ENCODE measurements around the gene CEMIP2. TPM values are rescaled to one million over a fixed set of nuclear protein-coding genes. Genes with fewer than 3 reads are reported as not detected.

CEMIP2 gene
- total RNA-seq, 1 experiment from 2014 or later = 40.5 TPM

GRCh38 chr9:71663931-71664459 is 104.3 kb downstream of the CEMIP2 start (continued):
- no peak for TF ChIP-seq ERG (CRISPR knock-in tag; IDR thresholded peaks at IDR 0.05)
- no peak for TF ChIP-seq E2F5 (CRISPR knock-in tag; IDR thresholded peaks at IDR 0.05)
- no peak for TF ChIP-seq ATF2 (CRISPR knock-in tag; IDR thresholded peaks at IDR 0.05; ENCODE audit: borderline replicate concordance, low read depth)
- no peak for TF ChIP-seq AR (CRISPR knock-in tag; IDR thresholded peaks at IDR 0.05)
- no peak for TF ChIP-seq JUN (CRISPR knock-in tag; IDR thresholded peaks at IDR 0.05)

- Mint-ChIP-seq H3K27ac (peak overlapping the region; percentile 93), H3K4me3 (no peak overlapping the region), H3K36me3 (no peaks in the 10 kb centered on the region), H3K27me3 (ENCODE audit: low read depth) (no peaks in the 10 kb centered on the region), H3K9me3 (no peaks in the 10 kb centered on the region), H3K4me1 (peaks cover 34% of the 10 kb centered on the region)
- DNase-seq (ENCODE audit: low spot score) = no peak
- POLR2A ChIA-PET = no interaction called here
- TF ChIP-seq MXD4 (CRISPR knock-in tag; IDR thresholded peaks at IDR 0.05; ENCODE audit: borderline replicate concordance) (no peak), PRDM15 (CRISPR knock-in tag; IDR thresholded peaks at IDR 0.05) (peak; percentile 59)
- ATAC-seq = peak; percentile 74
- CTCF ChIA-PET = interaction anchor here (1.0 kb wide), 1 partner anchor 59 kb away, joined by 3 read pairs; no protein-coding TSS in a partner anchor
Measured at GRCh38 chr9:71663216-71663615, 105.1 kb downstream of the CEMIP2 start.

- H3K9me3 Mint-ChIP-seq = peaks cover 8% of the 10 kb centered on the region; the same call in 1 of the 2 replicates
- H3K27me3 Mint-ChIP-seq (ENCODE audit: low read depth) = no peaks in the 10 kb centered on the region
- POLR2A ChIA-PET = no interaction called here
- no peaks in the 10 kb centered on the region for H3K36me3 Mint-ChIP-seq
- CTCF ChIA-PET = interaction anchor here (1.0 kb wide), 1 partner anchor 58 kb away, joined by 3 read pairs; no protein-coding TSS in a partner anchor
- DNase-seq (ENCODE audit: low spot score) (no peak), ATAC-seq (no peak)
- H3K4me1 Mint-ChIP-seq = peaks cover 34% of the 10 kb centered on the region
- H3K4me3 Mint-ChIP-seq = no peak overlapping the region
- no peak overlapping the region for H3K27ac Mint-ChIP-seq
- TF ChIP-seq KAT7 (CRISPR knock-in tag; IDR thresholded peaks at IDR 0.05; ENCODE audit: borderline replicate concordance) (no peak), ETV6 (CRISPR knock-in tag; IDR thresholded peaks at IDR 0.05) (no peak), E2F5 (CRISPR knock-in tag; IDR thresholded peaks at IDR 0.05) (no peak), ZNF512 (CRISPR knock-in tag; IDR thresholded peaks at IDR 0.05; ENCODE audit: borderline replicate concordance) (no peak), ZBTB43 (CRISPR knock-in tag; IDR thresholded peaks at IDR 0.05) (no peak), ELF4 (CRISPR knock-in tag; IDR thresholded peaks at IDR 0.05; ENCODE audit: low read depth) (no peak), CDX4 (CRISPR knock-in tag; IDR thresholded peaks at IDR 0.05; ENCODE audit: borderline replicate concordance) (no peak), PRRX2 (CRISPR knock-in tag; IDR thresholded peaks at IDR 0.05) (no peak), ERG (CRISPR knock-in tag; IDR thresholded peaks at IDR 0.05) (no peak)
Measured at GRCh38 chr9:71662082-71662481, 106.2 kb downstream of the CEMIP2 start.
